Measurements from ENCODE around the gene GAB2.
"Not testable (repeated sequence)": the region's sequence is repeated elsewhere in the genome, so short reads cannot be mapped to it uniquely, and the experiment has no call there.

Gene GAB2

DNA sequence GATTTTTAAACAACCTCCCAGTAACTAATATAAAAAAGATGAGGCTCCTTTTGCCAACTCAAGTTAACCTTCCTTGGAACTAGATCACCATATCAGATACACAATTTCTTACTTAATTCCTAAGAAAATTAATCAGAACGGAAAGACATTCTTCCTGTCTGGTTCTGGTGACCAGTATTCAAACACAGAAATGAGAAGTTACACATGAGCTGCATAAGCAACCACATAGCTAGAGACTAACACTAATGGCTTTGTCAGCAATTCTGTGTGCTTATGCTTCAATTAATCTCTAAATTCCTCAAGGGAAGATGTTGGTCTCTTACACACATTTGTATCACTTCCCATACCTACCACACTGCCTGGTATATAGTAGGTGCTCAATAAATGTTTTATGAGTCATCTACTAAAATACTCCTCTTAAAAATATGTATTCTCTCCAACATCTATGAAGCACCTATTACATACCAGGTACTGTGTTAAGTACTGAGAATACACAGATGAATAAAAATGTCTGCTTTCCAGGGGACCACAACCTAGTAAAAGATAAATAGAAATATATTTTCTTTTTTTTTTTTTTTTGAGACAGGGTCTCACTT, 54.5 kb downstream of the GAB2 start:
- no peak for DNase-seq (ENCODE audit: low read depth)
- TF ChIP-seq, protein P1, sequence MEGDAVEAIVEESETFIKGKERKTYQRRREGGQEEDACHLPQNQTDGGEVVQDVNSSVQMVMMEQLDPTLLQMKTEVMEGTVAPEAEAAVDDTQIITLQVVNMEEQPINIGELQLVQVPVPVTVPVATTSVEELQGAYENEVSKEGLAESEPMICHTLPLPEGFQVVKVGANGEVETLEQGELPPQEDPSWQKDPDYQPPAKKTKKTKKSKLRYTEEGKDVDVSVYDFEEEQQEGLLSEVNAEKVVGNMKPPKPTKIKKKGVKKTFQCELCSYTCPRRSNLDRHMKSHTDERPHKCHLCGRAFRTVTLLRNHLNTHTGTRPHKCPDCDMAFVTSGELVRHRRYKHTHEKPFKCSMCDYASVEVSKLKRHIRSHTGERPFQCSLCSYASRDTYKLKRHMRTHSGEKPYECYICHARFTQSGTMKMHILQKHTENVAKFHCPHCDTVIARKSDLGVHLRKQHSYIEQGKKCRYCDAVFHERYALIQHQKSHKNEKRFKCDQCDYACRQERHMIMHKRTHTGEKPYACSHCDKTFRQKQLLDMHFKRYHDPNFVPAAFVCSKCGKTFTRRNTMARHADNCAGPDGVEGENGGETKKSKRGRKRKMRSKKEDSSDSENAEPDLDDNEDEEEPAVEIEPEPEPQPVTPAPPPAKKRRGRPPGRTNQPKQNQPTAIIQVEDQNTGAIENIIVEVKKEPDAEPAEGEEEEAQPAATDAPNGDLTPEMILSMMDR (IDR thresholded peaks at IDR 0.05; ENCODE audit: low read depth, low read length, missing control alignments): no peak
- no peak overlapping the region for H3K4me3 ChIP-seq (ENCODE audit: low read depth, low read length)

DNA sequence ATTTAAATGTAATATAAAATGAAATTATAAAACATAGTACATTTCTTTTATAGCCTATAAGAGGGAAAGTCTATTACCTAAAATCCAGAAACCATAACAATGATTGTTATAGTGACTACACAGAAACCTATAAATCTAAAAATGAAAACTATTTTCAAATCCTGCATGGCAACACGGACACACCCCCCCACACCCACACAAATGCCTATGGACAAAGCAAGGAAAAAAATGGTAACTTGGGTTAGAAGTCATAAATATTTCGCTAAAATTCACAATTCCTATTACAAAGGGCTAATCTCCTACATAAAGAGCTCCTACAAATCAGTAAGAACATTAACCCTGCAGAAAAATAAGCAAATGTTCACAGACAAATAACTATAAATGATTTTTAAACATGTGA, 56.4 kb downstream of the GAB2 start:
- DNase-seq (ENCODE audit: low read depth): no peak
- TF ChIP-seq, protein P1 (IDR thresholded peaks at IDR 0.05; ENCODE audit: low read depth, low read length, missing control alignments): no peak
- H3K4me3 ChIP-seq (ENCODE audit: low read depth, low read length): no peak overlapping the region

DNA sequence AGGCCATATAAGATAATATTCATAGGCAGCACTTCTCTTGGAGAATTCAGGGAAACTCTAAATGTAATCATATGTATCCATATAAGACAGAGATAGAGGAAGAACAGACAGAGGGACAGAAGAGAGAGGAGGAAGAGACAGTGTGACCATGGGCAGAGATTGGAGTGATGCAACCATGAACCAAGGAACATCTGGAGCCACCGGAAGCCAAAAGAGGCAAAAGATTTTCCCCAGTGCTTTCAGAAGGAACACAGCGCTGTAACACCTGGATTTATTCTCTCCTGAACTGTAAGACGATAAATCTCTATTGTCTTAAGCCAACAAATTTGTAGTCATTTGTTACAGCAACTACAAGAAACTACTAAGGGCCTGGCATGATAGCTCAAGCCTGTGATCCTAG, 57.7 kb downstream of the GAB2 start:
- no peak for DNase-seq (ENCODE audit: low read depth)
- H3K4me3 ChIP-seq (ENCODE audit: low read depth, low read length): no peak overlapping the region
- TF ChIP-seq, protein P1 (IDR thresholded peaks at IDR 0.05; ENCODE audit: low read depth, low read length, missing control alignments): no peak

GRCh38 chr11:78357924-78358323, 59.7 kb downstream of the GAB2 start:
- not testable (repeated sequence) for H3K4me3 ChIP-seq (ENCODE audit: low read depth, low read length); DNase-seq (ENCODE audit: low read depth)

DNA sequence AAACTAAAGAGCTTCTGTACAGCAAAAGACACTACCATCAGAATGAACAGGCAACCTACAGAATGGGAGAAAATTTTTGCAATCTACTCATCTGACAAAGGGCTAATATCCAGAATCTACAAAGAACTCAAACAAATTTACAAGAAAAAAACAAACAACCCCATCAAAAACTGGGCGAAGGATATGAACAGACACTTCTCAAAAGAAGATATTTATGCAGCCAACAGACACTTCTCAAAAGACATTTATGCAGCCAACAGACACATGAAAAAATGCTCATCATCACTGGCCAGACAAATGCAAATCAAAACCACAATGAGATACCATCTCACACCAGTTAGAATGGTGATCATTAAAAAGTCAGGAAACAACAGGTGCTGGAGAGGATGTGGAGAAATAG, 60.2 kb downstream of the GAB2 start:
- not testable (repeated sequence) for DNase-seq (ENCODE audit: low read depth); H3K4me3 ChIP-seq (ENCODE audit: low read depth, low read length)

DNA sequence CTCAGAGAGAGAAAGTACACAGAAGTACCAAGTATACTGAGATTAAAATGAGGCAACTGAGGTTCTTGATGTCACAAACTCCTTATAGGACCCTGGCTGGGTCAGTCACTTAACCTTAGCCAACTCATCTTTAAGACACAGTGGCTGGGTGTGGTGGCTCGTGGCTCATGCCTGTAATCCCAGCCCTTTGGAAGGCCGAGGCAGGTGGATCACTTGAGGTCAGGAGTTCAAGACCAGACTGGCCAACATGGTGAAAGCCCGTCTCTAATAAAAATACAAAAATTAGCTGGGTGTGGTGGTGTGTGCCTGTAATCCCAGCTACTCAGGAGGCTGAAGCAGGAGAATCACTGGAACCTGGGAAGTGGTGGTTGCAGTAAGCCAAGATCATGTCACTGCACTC, 61.9 kb downstream of the GAB2 start:
- not testable (repeated sequence) for DNase-seq (ENCODE audit: low read depth); H3K4me3 ChIP-seq (ENCODE audit: low read depth, low read length)

- H3K4me3 ChIP-seq (ENCODE audit: low read depth, low read length): no peak overlapping the region
- TF ChIP-seq, protein P1 (IDR thresholded peaks at IDR 0.05; ENCODE audit: low read depth, low read length, missing control alignments): no peak
- DNase-seq (ENCODE audit: low read depth): no peak
Measured at GRCh38 chr11:78355309-78355705, 62.3 kb downstream of the GAB2 start.

- H3K4me3 ChIP-seq (ENCODE audit: low read depth, low read length): no peak overlapping the region
- DNase-seq (ENCODE audit: low read depth): peak; percentile 26
- TF ChIP-seq, protein P1 (IDR thresholded peaks at IDR 0.05; ENCODE audit: low read depth, low read length, missing control alignments): no peak
Measured at GRCh38 chr11:78354408-78355308, 63.0 kb downstream of the GAB2 start.
